ENCODE measurements around the gene ZNF408.

Gene ZNF408

DNA sequence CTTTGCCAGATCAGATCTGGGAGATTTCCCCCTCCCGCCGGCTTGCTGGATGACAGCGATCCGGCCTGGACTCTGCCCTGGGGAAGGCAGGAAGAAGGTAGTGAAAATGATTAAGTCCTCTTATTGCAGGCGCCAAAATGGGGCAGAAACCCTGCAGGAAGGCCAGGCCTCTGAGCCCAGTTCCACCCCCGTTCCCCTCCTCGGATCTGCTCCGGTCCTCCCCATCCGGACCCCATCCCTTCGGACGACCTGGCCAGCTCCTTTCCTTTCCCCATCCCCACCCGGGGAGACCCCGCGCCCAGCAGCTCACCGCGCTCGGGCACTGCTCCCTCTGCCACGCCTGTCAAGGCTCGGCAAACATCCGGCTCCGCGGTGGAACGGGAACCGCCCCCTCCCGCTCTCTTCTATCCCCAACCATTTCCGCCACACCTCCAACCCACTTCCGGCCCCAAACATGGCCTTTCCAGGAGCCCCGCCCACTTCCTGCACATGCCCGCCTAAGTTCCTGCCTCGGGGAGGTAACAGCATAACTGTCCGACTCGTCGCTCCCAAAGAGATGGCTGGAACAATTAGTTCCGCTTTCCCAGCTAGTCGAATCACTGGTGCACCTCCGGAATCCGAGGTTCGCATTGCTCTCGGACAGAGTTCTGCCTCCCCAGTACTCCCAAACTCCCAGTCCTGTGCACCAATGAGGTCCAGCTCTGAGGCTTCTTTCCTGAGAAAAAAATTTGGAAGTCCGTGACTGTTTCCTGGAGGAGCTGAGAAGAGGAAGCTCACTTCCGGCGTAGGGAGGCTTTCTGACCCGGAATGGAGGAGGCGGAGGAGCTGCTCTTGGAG, at the start of gene ZNF408, which contains the start of gene ARHGAP1:
Gene ZNF408 (plus strand): TSS at position 791 of the 837 bp plus-strand sequence. CDS start 17 bp downstream, at position 808.
Gene ARHGAP1 (minus strand): TSS at position 379 of the 837 bp plus-strand sequence. CDS start 4,512 bp downstream, outside the sequence.
- in situ Hi-C loops (cut with HindIII; ENCODE audit: low sequenced_read_pairs) = no loop called here

DNA sequence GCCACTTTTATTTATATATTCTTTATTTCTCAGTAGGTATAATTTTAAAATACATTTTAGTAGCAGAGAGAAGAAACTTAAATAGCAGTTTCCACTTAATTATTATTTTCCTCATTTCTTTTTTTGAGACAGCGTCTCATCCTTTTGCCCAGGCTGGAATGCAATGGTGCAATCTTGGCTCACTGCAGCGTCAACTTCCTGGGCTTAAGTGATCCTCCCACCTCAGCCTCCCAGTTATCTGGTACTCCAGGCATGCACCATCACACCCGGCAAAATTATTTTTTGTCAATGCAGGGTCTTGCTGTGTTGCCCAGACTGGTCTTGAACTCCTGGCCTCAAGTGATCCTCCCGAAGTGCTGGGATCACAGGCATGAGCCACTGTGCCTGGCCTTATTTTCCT, 45.2 kb upstream of the ZNF408 start:
- in situ Hi-C loops (cut with HindIII; ENCODE audit: low sequenced_read_pairs) = no loop called here

DNA sequence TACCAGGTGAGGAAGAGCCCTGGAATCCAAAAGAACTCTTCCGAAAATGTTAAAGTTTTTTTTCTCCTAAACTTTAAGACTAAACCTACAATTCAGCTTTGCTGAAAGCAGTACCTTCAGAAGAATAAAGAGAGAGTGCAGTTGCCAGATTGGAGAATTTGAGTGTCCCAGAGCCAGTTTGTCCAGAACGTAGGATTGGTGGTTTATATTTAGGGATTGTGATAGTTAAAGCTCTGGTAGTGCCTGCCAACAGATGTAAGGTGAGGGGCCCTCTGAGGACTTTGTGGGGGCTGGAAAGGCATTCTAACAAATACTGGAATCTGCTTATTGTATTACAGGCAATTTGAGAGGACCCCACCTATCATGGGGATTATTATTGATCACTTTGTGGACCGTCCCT, 43.6 kb upstream of the ZNF408 start:
- in situ Hi-C loops (cut with HindIII; ENCODE audit: low sequenced_read_pairs) = no loop called here

- in situ Hi-C loops (cut with HindIII; ENCODE audit: low sequenced_read_pairs) = no loop called here
Observed at GRCh38 chr11:46658259-46658658, 42.6 kb upstream of the ZNF408 start.

- in situ Hi-C loops (cut with HindIII; ENCODE audit: low sequenced_read_pairs) = no loop called here
Observed at GRCh38 chr11:46659908-46660307, 40.9 kb upstream of the ZNF408 start.

GRCh38 chr11:46661836-46662235, 39.0 kb upstream of the ZNF408 start:
- in situ Hi-C loops (cut with HindIII; ENCODE audit: low sequenced_read_pairs) = no loop called here

GRCh38 chr11:46662366-46662765, 38.5 kb upstream of the ZNF408 start:
- in situ Hi-C loops (cut with HindIII; ENCODE audit: low sequenced_read_pairs) = no loop called here

DNA sequence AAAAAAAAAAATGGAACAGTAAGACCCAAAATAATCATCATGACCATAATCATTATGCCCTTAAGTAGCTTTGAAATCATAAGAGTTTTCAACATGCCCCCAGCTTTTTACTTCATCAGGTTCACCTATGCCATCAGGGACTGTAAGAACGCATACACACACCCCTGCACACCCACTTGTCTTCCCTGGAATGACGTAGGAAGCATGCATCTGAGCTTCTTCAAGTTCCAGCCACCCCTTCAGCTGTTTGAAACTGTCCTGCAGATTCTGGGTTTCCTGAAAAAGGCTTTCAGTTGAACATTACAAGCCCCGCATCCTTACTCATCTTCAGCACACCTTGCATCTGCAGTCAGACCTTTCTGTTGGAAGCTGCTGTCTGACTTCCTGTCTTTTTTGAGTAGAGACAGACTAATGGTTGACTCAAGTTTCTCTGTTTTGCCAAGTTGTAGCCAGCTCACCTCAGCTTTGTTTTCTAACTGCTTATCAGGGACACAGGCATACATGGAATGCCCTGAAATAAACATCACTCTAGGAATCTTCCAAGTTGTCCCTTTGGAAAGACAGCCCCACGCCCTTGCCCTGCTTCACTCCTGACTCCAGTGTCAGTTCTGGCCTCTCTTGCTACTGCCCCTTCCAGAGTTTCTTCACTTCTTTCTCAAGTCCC, 37.4 kb upstream of the ZNF408 start:
- in situ Hi-C loops (cut with HindIII; ENCODE audit: low sequenced_read_pairs) = no loop called here

DNA sequence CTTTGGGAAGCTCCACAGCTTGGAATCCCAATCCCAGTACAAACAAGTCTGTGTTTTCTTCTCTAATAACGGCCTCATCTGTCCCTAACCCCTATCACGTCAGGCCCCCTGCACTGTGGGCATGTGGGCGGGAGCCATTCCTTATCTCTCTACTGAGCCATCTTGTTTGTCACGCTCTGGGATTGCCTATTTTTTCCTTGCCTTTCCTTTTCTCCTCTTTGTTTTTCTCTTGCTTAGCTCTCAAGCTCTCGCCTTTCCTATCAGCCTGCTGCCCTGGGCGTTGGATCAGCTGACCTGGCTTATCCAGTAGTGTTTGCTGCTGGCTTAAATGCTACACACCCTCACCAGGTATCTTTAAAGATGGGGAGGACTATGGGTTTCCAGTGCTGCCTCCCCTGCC, 36.2 kb upstream of the ZNF408 start:
- in situ Hi-C loops (cut with HindIII; ENCODE audit: low sequenced_read_pairs) = no loop called here

- in situ Hi-C loops (cut with HindIII; ENCODE audit: low sequenced_read_pairs) = no loop called here
Observed at GRCh38 chr11:46665356-46665755, 35.5 kb upstream of the ZNF408 start.

GRCh38 chr11:46666516-46666915, 34.3 kb upstream of the ZNF408 start:
- in situ Hi-C loops (cut with HindIII; ENCODE audit: low sequenced_read_pairs) = no loop called here

- in situ Hi-C loops (cut with HindIII; ENCODE audit: low sequenced_read_pairs) = no loop called here
Observed at GRCh38 chr11:46667043-46667481, 33.8 kb upstream of the ZNF408 start.

DNA sequence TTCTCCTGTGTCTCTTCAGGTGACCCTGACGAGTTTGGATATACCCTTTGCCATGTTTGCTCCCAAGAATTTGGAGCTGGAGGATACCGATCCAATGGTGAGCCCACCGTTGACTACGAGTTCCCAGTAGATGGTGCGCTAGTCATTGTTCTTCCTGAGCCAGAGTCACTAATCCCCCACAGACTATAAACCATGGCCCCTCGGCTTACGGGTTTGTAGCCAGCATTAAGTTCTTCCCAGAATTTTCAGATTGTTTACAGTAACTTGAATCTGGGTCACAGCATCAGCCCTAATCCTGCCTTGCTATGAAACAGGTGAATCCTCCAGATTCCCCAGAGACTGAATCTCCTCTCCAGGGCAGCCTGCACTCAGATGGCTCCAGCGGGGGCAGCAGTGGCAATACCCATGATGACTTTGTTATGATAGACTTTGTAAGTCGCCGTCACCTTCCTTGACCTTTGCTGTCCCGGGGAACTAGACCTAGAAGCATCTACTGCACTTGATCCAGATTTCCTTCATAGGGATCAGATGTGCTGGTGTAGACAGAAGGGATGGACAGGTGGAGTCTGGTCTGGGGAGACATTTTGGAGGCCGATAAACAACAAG, 32.2 kb upstream of the ZNF408 start:
- in situ Hi-C loops (cut with HindIII; ENCODE audit: low sequenced_read_pairs) = no loop called here

GRCh38 chr11:46669711-46670139, 31.1 kb upstream of the ZNF408 start:
- in situ Hi-C loops (cut with HindIII; ENCODE audit: low sequenced_read_pairs) = loop anchor here (5.0 kb wide), 1 partner anchor 58 kb away; no protein-coding TSS in a partner anchor

DNA sequence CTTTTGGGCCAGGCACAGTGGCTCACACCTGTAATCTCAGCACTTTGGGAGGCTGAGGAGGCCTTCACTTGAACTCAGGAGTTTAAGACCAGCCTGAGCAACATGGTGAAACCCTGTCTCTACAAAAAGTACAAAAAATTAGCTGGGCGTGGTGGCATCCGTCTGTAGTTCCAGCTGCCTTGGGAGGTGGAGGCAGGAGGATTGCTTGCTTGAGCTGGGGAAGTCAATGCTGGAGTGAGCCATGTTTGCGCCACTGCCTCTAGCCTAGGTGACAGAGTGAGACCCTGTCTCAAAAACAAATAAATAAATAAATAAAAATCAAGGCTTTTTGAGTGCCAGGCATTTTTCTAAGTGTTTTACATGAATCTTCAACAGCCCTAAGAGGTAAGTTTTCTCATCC, 30.3 kb upstream of the ZNF408 start:
- in situ Hi-C loops (cut with HindIII; ENCODE audit: low sequenced_read_pairs) = loop anchor here (5.0 kb wide), 1 partner anchor 57 kb away; no protein-coding TSS in a partner anchor

GRCh38 chr11:46671958-46672315, 28.9 kb upstream of the ZNF408 start:
- in situ Hi-C loops (cut with HindIII; ENCODE audit: low sequenced_read_pairs) = loop anchor here (5.0 kb wide), 1 partner anchor 55 kb away; no protein-coding TSS in a partner anchor

DNA sequence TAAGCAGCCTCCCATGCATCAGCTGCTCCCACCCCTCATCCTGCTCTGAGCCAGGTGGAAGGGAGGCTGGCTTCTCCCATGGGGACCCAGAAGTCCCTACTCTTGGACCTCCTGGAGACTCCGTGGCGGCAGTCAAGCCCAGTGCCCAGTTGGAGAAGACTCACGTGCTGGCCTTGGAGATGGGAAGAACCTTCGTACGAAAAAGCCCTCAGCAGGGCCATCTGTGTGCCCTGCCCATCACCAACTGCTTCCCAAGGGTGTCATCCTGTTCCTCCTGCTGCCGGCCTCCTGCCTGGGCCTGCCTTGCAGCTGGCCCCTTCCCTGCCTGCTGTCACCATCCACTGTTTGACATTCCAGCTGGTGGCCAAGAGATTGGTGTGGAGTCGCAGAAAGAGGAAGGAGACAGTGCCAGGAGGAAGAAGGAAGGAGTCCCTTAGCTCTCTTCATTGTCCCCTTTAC, 28.4 kb upstream of the ZNF408 start:
- in situ Hi-C loops (cut with HindIII; ENCODE audit: low sequenced_read_pairs) = loop anchor here (5.0 kb wide), 1 partner anchor 55 kb away; no protein-coding TSS in a partner anchor

DNA sequence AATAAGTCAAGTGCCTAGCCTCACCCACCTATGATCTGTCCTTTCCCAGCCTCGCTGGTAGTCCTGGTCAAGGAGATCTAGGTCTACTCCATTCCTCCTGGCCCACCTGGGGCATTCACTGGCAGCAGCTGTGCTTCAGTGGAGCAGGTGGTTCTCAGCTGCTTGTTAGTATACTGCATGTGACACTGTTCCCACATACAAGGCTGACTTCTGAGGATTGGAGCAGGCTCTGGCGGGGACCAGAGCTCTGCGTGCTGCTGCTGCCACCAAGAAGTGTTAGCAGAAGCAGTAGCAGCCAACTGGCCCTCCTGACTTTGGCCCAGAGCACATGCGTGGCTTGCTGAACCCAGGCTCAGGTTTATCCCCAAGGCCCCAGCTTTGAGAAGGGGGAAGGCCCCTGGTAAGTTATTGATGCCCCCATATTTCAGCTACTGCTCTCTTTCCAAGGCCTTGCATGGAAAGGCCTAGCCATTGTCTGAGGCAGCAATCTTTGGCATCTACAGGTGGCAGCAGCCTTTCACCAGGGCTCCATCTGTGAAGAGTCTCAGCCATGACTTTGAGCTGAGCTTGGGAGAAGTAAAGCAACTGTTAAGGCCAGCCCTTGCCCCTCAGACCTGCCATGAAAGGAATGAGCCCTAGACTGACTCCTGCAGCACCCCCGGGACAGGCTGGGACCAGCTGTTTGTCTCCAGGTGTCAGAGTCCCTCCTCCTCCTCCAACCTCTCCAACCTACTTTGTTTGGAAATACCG, 26.9 kb upstream of the ZNF408 start:
- in situ Hi-C loops (cut with HindIII; ENCODE audit: low sequenced_read_pairs) = loop anchor here (5.0 kb wide), 1 partner anchor 53 kb away; no protein-coding TSS in a partner anchor

DNA sequence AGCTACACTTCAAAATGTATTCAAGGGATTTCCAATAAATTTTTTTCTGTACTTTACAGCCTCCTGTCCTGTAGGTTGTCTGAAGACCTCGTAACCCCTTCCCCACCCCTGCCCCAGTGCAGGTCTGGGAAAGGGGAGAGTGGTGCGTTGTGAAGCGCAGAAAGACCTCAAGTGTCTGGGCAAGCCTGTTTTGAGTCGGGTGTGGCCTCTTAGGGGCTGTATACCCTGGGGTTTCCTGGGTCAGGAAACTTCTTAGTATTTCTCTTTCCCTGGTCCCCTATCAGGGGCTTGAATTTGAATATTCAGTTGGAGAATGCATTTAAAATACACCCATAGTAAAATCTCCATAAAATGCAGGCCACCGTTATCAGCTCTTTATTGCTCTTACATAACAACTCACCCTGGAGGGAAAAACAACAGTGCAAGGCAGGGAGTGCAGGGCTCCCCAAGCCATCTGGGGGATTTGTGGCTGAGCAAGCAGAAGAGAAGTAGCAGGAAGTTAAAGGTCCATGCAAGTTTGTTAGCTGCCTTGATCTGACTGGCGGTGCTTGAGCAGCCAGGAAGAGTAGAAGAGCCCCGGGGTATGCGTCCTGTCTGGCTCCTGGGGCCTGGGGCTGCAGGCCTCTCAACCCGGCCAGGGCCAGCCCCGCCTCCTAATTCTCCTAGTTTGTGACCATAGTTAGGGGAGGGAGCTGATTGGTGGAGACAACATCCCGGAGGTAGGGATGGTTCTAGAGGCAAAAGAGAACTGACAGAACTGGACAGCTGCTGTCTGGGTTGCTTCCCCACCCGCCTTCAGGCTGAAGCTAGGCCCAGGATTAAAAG, 26.2 kb upstream of the ZNF408 start:
- in situ Hi-C loops (cut with HindIII; ENCODE audit: low sequenced_read_pairs) = loop anchor here (5.0 kb wide), 1 partner anchor 53 kb away; no protein-coding TSS in a partner anchor

All from endothelial cell of hepatic sinusoid (primary cell).